ENCODE results near the gene TRAPPC5. TPM values are rescaled to one million over a fixed set of nuclear protein-coding genes. Genes with fewer than 3 reads are reported as not detected.

The TRAPPC5 gene
- total RNA-seq, 4 donors from 2014 or later, result 59.9 to 114 (median 72.2) TPM

DNA sequence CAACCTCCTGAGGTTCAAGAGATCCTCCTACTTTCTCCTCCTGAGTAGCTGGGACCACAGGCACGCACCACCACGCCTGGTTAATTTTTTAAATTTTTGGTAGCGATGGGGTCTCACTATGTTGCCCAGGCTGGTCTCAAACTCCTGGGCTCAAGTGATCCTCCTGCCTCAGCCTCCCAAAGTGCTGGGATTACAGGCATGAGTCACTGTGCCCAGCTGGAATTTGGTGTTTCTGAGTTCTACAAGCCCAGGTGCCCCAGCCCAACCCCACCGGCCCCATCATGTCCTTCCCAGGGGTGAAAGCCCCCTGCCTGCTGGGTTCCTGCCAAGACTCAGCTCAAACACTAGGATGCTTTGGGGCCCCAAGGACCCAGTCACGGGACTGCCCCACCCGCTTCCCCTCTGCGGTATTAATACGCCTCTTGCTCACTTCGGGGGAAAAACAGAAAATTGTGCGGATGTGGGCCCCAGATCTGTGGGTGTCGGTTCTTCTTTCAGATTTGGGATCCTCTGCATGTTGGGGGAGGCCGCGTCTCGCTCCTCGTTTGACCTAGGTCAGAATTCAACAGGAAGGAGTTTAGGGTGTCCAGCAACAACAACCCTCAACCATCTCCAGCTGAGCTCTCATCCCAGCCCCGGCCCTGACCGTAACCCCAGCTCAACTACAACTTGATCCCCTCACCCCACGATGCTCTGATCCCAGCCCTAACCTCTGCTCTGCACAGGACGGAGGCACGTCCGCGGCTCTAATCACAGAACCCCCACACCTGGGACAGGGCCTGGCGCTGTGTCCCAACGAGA lies 25.0 kb downstream of the TRAPPC5 start:
- TF ChIP-seq CTCF (IDR thresholded peaks at IDR 0.05; ENCODE audit: low read depth), result no peak

GRCh38 chr19:7706188-7706954 lies 25.7 kb downstream of the TRAPPC5 start:
- no peak for TF ChIP-seq CTCF (IDR thresholded peaks at IDR 0.05; ENCODE audit: low read depth)

DNA sequence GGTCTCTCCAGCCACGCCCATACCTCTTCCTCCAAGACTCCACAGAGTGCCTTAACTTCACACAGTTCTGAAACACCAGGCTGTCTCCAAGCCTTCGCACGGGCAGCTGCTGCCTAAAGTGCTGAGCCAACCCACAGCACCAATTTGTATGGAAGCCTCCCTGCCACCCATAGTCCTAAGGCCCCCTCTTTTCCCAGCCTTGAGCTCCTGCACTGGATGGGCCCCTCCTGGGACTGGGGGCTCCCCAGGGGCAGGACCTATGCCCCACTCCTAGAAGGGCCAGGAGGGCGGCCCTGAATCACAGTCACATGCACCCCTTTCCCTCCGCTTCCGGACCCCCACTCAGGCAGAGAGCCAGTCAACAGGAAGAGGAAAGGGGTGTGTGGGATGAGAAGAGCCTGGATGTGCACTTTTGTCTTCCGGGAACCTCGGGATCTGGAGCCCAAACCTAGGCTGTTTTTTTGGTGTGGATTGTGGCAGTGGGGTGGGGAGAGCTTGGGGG lies 26.4 kb downstream of the TRAPPC5 start:
- TF ChIP-seq CTCF (IDR thresholded peaks at IDR 0.05; ENCODE audit: low read depth), result no peak

DNA sequence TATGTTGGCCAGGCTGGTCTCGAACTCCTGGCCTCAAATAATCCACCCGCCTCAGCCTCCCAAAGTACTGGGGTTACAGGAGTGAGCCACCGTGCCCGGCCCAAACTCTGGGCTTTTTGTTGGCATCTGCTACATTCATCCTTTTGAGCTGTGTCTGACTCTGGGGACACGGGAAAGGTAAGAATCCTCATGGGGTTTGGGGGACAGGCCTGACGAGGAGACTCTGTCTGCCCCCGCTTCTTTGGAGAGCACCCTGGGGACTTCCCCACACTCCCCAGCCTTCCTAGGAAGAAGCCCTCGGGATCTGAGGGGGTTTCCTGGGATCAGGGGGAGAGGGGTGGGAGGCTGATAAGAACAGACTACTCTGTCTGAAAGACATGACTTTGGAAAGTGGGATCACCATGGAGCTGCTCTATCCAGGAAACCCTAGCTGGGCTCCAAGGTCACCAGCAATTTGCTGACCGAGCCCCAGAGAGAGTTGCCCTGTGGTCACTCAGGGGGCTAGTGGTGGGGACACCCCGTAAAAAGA lies 29.4 kb downstream of the TRAPPC5 start:
- TF ChIP-seq CTCF (IDR thresholded peaks at IDR 0.05; ENCODE audit: low read depth), result no peak

GRCh38 chr19:7710616-7711015 lies 30.0 kb downstream of the TRAPPC5 start:
- no peak for TF ChIP-seq CTCF (IDR thresholded peaks at IDR 0.05; ENCODE audit: low read depth)

GRCh38 chr19:7715671-7716070 lies 35.0 kb downstream of the TRAPPC5 start:
- TF ChIP-seq CTCF (IDR thresholded peaks at IDR 0.05; ENCODE audit: low read depth), result no peak

DNA sequence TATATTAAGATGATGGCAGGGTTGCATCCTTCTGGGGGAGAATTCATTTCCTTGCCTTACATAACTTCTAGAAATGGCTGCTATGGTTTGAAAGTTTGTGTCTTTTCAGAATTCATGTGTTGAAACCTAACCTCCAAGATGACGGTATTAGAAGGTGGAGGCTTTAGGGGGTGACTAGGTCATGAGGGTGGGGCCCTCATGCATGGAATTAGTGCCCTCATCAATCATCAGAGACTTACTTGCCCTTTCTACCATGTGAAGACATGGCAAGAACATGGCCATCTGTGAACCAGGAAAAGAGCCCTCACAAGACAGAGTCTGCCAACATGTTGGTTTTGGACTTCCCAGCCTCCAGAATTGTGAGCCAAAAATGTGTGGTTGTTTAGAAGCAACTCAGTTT lies 36.1 kb downstream of the TRAPPC5 start:
- no peak for TF ChIP-seq CTCF (IDR thresholded peaks at IDR 0.05; ENCODE audit: low read depth)

Data from subcutaneous adipose tissue (tissue), 4 donors.